Nephron (organoid): ENCODE results near the gene ULBP1.

Source experiments
- H3K27ac Mint-ChIP-seq, 3 experiments: 2 replicates each; pipeline ENCODE4 v1.8.0; 2020; ENCODE audit warnings: mixed read lengths in 3 of 3, mild to moderate bottlenecking in 2 of 3, moderate library complexity in 1 of 3
- H3K27me3 Mint-ChIP-seq: 2 replicates; pipeline ENCODE4 v1.8.0; 2021; ENCODE audit warnings: low read depth, mild to moderate bottlenecking, moderate library complexity, mixed read lengths
- H3K36me3 Mint-ChIP-seq: 2 replicates; pipeline ENCODE4 v1.8.0; 2020; ENCODE audit warnings: low read depth, mixed read lengths
- H3K4me1 Mint-ChIP-seq: 2 replicates; pipeline ENCODE4 v1.8.0; 2020; ENCODE audit warnings: mixed read lengths
- H3K4me3 Mint-ChIP-seq, 3 experiments: 2 replicates each; pipeline ENCODE4 v1.8.0; 2020; ENCODE audit warnings: mild to moderate bottlenecking in 3 of 3, mixed read lengths in 3 of 3, moderate library complexity in 2 of 3
- H3K9me3 Mint-ChIP-seq: 2 replicates; pipeline ENCODE4 v1.8.0; 2020; ENCODE audit warnings: mixed read lengths
- TF ChIP-seq, protein P1 (sequence below), 3 experiments: fragments of 200-600 bp; sonication (generic); IDR thresholded peaks; one replicate each; pipeline ENCODE4 v1.5.0; 2021; ENCODE audit warnings: antibody characterized with exemption in 3 of 3; ENCODE audit not compliant: unreplicated experiment in 3 of 3

Gene ULBP1

GRCh38 chr6:149960488-149960887 is 3.3 kb upstream of the ULBP1 start:
- Mint-ChIP-seq H3K4me1 (peaks cover 22% of the 10 kb centered on the region), H3K9me3 (no peaks in the 10 kb centered on the region), H3K4me3 (no peak overlapping the region), H3K36me3 (no peaks in the 10 kb centered on the region), H3K27me3 (peaks cover 100% of the 10 kb centered on the region), H3K27ac (no peak overlapping the region)
- TF ChIP-seq, protein P1, sequence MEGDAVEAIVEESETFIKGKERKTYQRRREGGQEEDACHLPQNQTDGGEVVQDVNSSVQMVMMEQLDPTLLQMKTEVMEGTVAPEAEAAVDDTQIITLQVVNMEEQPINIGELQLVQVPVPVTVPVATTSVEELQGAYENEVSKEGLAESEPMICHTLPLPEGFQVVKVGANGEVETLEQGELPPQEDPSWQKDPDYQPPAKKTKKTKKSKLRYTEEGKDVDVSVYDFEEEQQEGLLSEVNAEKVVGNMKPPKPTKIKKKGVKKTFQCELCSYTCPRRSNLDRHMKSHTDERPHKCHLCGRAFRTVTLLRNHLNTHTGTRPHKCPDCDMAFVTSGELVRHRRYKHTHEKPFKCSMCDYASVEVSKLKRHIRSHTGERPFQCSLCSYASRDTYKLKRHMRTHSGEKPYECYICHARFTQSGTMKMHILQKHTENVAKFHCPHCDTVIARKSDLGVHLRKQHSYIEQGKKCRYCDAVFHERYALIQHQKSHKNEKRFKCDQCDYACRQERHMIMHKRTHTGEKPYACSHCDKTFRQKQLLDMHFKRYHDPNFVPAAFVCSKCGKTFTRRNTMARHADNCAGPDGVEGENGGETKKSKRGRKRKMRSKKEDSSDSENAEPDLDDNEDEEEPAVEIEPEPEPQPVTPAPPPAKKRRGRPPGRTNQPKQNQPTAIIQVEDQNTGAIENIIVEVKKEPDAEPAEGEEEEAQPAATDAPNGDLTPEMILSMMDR (IDR thresholded peaks at IDR 0.05; ENCODE audit: unreplicated experiment in 3 of 3): no peak

DNA sequence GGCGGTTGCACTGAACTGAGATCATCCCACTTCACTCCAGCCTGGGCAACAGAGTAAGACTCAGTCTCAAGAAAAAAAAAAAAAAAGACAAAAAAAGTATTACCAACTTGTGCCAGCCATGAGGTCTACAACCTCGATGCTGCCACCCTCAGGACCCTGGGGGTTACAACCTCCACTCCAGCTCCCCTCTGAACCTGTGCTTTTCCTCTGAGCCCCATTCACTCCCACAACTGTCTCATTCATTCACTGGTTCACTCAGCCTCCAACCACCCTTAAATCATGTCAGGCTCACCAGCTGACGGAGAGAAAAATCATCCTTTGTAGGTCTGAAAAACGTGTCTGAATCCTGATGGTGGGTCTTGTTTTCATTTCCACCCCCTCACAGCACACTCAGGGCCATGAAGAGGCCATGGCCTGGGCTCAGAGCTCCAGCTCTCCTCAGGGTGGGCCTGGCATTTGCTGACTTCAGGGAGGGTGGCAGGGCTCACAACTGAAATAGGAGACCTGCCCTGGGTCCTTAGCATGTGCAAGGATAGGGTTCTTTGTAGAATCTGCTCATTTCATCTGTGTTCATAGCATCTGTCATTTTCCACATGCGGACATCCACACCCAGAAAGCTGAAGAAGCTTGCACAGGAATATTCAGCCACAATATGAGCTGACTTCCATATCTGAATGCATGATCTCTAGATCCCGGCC is 1.9 kb upstream of the ULBP1 start:
- peaks cover 100% of the 10 kb centered on the region for H3K27me3 Mint-ChIP-seq
- H3K4me3 Mint-ChIP-seq: peak overlapping the region in 1 of 3 experiments; percentile 15
- no peaks in the 10 kb centered on the region for H3K9me3 Mint-ChIP-seq
- TF ChIP-seq, protein P1 (IDR thresholded peaks at IDR 0.05; ENCODE audit: unreplicated experiment in 3 of 3): no peak
- no peaks in the 10 kb centered on the region for H3K36me3 Mint-ChIP-seq
- no peak overlapping the region for H3K27ac Mint-ChIP-seq
- H3K4me1 Mint-ChIP-seq: peaks cover 22% of the 10 kb centered on the region

DNA sequence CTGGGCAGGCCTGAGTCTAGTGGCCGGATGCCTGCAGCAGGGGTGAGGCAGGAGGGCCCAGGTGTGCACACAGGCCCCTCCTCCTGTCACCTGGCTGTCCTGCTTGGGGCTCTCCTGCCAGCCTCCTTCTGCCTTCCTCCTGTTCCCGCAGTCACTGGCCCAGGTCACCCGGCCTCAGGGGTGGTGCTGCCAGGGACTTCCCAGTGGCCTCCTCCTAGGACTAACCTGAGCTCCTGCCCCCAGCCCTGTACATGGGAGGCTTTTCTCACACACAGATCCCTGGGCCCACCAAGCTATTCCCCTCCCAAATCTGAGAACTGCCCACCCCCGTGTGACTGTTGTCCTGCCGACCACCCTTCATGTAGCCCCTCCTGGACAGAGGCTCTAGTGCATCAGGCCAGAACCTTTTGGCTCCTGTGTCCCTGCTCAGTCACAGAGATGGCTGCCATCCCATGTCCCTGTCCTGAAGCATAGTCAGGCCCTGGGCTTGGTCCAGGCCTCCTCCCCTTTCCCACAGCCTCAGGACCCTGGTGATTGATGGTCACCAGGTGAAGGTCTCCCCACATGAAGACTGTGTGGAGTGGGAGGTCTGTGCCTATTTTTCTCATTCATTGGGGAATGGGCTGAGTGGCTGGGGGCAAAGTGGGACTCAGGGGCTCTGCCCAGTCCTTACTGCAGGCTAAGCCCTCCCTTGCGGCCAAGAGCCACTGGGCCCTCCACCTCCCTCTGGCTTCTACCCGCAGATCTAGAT is 1.1 kb upstream of the ULBP1 start:
- Mint-ChIP-seq H3K9me3 (no peaks in the 10 kb centered on the region), H3K27ac (no peak overlapping the region), H3K4me3 (peak overlapping the region; percentile 87 to 91 (median 88)), H3K4me1 (peaks cover 22% of the 10 kb centered on the region), H3K27me3 (peaks cover 100% of the 10 kb centered on the region), H3K36me3 (no peaks in the 10 kb centered on the region)
- TF ChIP-seq, protein P1 (IDR thresholded peaks at IDR 0.05; ENCODE audit: unreplicated experiment in 3 of 3): no peak

- Mint-ChIP-seq H3K4me1 (peaks cover 22% of the 10 kb centered on the region), H3K9me3 (no peaks in the 10 kb centered on the region), H3K27ac (no peak overlapping the region), H3K4me3 (peak overlapping the region; percentile 87 to 91 (median 88)), H3K27me3 (peaks cover 100% of the 10 kb centered on the region), H3K36me3 (no peaks in the 10 kb centered on the region)
- TF ChIP-seq, protein P1 (IDR thresholded peaks at IDR 0.05; ENCODE audit: unreplicated experiment in 3 of 3): no peak
Measured at GRCh38 chr6:149963212-149963461, 606 bp upstream of the ULBP1 start.

GRCh38 chr6:149964308-149965193 is 808 bp downstream of the ULBP1 start:
- H3K27me3 Mint-ChIP-seq: peaks cover 100% of the 10 kb centered on the region
- H3K4me1 Mint-ChIP-seq: peaks cover 22% of the 10 kb centered on the region
- no peak overlapping the region for H3K27ac Mint-ChIP-seq
- peak overlapping the region; percentile 87 to 91 (median 88) for H3K4me3 Mint-ChIP-seq
- H3K36me3 Mint-ChIP-seq: no peaks in the 10 kb centered on the region
- H3K9me3 Mint-ChIP-seq: no peaks in the 10 kb centered on the region
- TF ChIP-seq, protein P1 (IDR thresholded peaks at IDR 0.05; ENCODE audit: unreplicated experiment in 3 of 3): no peak
